GM20000 (cell line): Measurements from ENCODE around the gene FCRLB.

Experiments used
- DNase-seq: peaks from one replicate; pipeline ENCODE4 v3.0.0; 2012; ENCODE audit warnings: low spot score
- TF ChIP-seq, protein P1 (sequence below): IDR thresholded peaks from 2 replicates; pipeline ENCODE4 v1.5.1; 2012; ENCODE audit warnings: mild to moderate bottlenecking, control low read depth; ENCODE audit errors: extremely low read depth, missing control alignments

The FCRLB gene

DNA sequence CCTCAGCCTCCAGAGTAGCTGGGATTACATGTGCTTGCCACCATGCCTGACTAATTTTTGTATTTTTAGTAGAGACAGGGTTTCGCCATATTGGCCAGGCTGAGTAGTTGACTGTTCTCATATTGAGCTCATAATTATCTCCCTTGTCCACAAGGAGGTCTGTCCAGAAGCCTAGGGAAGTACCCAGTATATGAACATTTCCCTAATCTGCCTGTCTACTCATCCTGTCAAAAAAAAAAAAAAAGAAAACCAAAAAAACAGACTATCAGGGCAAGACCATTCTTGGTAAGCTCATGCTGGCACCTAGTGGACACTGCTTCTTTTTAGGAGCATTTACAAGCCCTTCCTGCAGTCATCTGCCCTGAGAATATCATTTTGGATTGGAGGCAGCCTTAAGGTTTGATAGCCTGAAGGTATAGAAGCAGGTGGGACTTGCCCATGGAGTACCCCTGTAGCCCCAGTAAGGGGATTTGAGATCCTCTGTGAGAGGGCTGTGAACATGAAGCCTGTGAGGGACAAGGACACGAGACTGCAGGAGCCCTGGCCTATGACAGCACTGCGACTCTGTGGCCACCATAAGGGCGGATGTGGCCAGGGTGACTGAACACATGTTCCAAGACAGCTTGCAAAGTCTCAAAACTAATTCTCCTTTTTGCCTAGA, 17.4 kb downstream of the FCRLB start:
- TF ChIP-seq, protein P1, sequence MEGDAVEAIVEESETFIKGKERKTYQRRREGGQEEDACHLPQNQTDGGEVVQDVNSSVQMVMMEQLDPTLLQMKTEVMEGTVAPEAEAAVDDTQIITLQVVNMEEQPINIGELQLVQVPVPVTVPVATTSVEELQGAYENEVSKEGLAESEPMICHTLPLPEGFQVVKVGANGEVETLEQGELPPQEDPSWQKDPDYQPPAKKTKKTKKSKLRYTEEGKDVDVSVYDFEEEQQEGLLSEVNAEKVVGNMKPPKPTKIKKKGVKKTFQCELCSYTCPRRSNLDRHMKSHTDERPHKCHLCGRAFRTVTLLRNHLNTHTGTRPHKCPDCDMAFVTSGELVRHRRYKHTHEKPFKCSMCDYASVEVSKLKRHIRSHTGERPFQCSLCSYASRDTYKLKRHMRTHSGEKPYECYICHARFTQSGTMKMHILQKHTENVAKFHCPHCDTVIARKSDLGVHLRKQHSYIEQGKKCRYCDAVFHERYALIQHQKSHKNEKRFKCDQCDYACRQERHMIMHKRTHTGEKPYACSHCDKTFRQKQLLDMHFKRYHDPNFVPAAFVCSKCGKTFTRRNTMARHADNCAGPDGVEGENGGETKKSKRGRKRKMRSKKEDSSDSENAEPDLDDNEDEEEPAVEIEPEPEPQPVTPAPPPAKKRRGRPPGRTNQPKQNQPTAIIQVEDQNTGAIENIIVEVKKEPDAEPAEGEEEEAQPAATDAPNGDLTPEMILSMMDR = peak; percentile 40
- DNase-seq = peak; percentile 67

- DNase-seq = no peak
- TF ChIP-seq, protein P1 = no peak
Observed at GRCh38 chr1:161739865-161740566, 18.7 kb downstream of the FCRLB start.

GRCh38 chr1:161740921-161741320, 19.6 kb downstream of the FCRLB start:
- DNase-seq = no peak

GRCh38 chr1:161743231-161743630, 21.9 kb downstream of the FCRLB start:
- TF ChIP-seq, protein P1 = no peak
- no peak for DNase-seq

More at GRCh38 chr1:161740921-161741320, 19.6 kb downstream of the FCRLB start:
- TF ChIP-seq, protein P1 = no peak

DNA sequence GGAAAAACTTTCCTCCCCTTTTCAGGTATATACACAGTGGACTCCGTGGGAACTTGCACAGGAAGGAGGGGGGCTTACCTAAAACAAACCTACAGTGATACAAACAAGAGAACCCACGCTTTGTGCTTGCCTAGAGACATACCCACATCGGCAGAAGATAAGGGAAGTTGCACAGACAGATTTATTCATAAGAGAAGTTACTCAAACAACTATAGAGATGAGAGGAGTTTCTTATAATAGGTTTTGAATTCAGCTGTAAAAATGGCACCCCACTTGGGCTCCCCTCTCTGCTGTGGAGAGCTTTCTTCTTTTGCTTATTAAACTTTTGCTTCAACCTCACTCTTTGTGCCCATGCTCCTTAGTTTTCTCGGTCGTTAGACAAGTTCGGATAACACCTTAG, 26.5 kb downstream of the FCRLB start:
- TF ChIP-seq, protein P1 = no peak

DNA sequence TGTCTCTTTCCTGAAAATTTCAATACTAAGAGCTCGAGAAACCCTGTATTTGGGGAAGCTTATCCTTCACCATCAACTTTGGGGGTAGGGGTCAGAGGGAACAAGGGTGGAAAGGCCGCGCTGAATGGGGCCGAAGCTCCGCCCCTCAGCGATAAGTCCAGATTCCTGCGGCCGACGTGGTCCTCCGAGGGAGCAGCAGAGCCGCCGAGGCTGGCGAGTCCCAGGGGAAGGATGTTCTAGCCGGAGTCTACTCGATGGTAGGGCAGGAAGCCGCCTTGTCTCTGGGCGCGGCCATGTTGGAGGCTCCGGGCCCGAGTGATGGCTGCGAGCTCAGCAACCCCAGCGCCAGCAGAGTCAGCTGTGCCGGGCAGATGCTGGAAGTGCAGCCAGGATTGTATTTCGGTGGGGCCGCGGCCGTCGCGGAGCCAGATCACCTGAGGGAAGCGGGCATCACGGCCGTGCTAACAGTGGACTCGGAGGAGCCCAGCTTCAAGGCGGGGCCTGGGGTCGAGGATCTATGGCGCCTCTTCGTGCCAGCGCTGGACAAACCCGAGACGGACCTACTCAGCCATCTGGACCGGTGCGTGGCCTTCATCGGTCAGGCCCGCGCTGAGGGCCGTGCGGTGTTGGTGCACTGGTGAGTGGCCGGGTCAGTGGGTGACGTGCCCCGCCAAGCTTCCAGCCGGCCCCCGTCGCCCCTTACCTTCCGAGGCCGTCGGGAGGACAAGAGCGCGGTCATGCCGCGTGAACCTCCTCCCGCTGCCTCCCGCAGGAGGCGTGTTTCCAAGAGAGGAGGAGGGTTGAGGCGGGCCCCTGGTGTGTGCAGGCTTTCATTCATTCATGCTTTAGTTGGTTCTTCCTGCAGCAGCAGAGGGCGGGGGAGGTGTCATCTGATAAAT, 28.4 kb downstream of the FCRLB start, which contains the start of gene DUSP12:
Gene DUSP12 (plus strand): TSS at position 278 of the 899 bp plus-strand sequence. CDS start 16 bp downstream, at position 294.
- peak; percentile 83 for DNase-seq
- TF ChIP-seq, protein P1 = peak; percentile 37

More for the DNA sequence above, 26.5 kb downstream of the FCRLB start:
- no peak for DNase-seq
